IMR-90 (cell line): Measurements from ENCODE around the gene ACVR1B.

Experiments
- MXI1 ChIP-seq: IDR thresholded peaks from 2 replicates; pipeline ENCODE4 v1.6.1; 2012; ENCODE audit warnings: low read depth, mild to moderate bottlenecking, low read length, moderate library complexity, borderline replicate concordance
- POLR2A ChIP-seq: IDR thresholded peaks from 2 replicates; pipeline ENCODE4 v1.6.1; 2012; ENCODE audit warnings: mild to moderate bottlenecking, low read depth, low read length
- TF ChIP-seq, protein P1 (sequence below): conservative IDR thresholded peaks from 2 replicates; pipeline ENCODE4 v1.5.1; 2012; ENCODE audit warnings: mild to moderate bottlenecking, low read depth, low read length, improper control_type of control experiment

DNA sequence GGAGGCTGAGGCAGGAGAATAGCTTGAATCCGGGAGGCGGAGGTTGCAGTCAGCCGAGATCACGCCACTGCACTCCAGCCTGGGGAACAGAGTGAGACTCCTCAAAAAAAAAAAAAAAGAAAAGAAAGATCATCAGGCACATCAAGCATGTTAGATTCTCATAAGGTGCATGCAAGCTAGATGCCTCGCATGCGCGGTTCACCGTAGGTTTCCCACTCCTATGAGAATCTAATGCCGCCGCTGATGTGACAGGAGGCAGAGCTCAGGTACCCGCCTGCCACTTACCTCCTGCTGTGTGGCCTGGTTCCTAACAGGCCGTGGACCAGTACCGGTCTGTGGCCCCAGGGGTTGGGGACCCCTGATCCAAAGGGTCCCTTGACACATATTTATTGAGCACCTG lies 7.0 kb downstream of the ACVR1B start:
- TF ChIP-seq, protein P1, sequence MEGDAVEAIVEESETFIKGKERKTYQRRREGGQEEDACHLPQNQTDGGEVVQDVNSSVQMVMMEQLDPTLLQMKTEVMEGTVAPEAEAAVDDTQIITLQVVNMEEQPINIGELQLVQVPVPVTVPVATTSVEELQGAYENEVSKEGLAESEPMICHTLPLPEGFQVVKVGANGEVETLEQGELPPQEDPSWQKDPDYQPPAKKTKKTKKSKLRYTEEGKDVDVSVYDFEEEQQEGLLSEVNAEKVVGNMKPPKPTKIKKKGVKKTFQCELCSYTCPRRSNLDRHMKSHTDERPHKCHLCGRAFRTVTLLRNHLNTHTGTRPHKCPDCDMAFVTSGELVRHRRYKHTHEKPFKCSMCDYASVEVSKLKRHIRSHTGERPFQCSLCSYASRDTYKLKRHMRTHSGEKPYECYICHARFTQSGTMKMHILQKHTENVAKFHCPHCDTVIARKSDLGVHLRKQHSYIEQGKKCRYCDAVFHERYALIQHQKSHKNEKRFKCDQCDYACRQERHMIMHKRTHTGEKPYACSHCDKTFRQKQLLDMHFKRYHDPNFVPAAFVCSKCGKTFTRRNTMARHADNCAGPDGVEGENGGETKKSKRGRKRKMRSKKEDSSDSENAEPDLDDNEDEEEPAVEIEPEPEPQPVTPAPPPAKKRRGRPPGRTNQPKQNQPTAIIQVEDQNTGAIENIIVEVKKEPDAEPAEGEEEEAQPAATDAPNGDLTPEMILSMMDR, result no peak
- TF ChIP-seq MXI1 (no peak), POLR2A (no peak)
